HL-60 (cell line): Measurements from ENCODE around the gene MARCHF2.
"Not testable (repeated sequence)": the region's sequence is repeated elsewhere in the genome, so short reads cannot be mapped to it uniquely, and the experiment has no call there.

Source experiments
- DNase-seq, 2 experiments: peaks; one replicate each; pipeline ENCODE4 v3.0.0-alpha.2; 2010 to 2020; ENCODE audit warnings: low read depth in 1 of 2, low spot score in 1 of 2
- H3K27ac ChIP-seq: fragments of 250-450 bp; sonication (Bioruptor Pico); replicated peaks from 2 replicates; pipeline ENCODE4 v1.5.1; 2020; ENCODE audit warnings: mild to moderate bottlenecking, moderate library complexity
- H3K27me3 ChIP-seq: fragments of 250-450 bp; sonication (Bioruptor Pico); 2 replicates; pipeline ENCODE4 v1.5.1; 2021; ENCODE audit warnings: mild to moderate bottlenecking, moderate library complexity; ENCODE audit not compliant: insufficient read depth, poor library complexity, severe bottlenecking
- H3K4me3 ChIP-seq: replicated peaks from 2 replicates; pipeline ENCODE4 v1.5.1; 2011; ENCODE audit warnings: mild to moderate bottlenecking, control low read depth, low read length; ENCODE audit not compliant: insufficient read depth
- GABPA ChIP-seq: IDR thresholded peaks from 2 replicates; pipeline ENCODE4 v1.6.1; 2012; ENCODE audit warnings: low read depth
- POLR2AphosphoS5 ChIP-seq: IDR thresholded peaks from 2 replicates; pipeline ENCODE4 v1.6.1; 2012; ENCODE audit warnings: low read depth
- REST ChIP-seq: IDR thresholded peaks from 2 replicates; pipeline ENCODE4 v1.6.1; 2012; ENCODE audit warnings: low read depth; ENCODE audit not compliant: insufficient replicate concordance
- SPI1 ChIP-seq: IDR thresholded peaks from 2 replicates; pipeline ENCODE4 v1.6.1; 2012; ENCODE audit warnings: low read depth, mild to moderate bottlenecking, borderline replicate concordance
- TF ChIP-seq, protein P1 (sequence below): IDR thresholded peaks from one replicate; pipeline ENCODE4 v1.5.1; 2011; ENCODE audit warnings: low read length, control low read depth, inconsistent platforms; ENCODE audit not compliant: insufficient read depth

Gene MARCHF2

GRCh38 chr19:8416796-8417195, 3.7 kb downstream of the MARCHF2 start:
- H3K4me3 ChIP-seq: no peak overlapping the region
- no peaks in the 10 kb centered on the region for H3K27me3 ChIP-seq
- TF ChIP-seq GABPA: no peak
- H3K27ac ChIP-seq: no peak overlapping the region
- no peak for DNase-seq

- Histone ChIP-seq H3K27ac (no peak overlapping the region), H3K4me3 (no peak overlapping the region), H3K27me3 (no peaks in the 10 kb centered on the region)
- TF ChIP-seq REST: no peak
- no peak for TF ChIP-seq POLR2AphosphoS5
- no peak for TF ChIP-seq GABPA
- TF ChIP-seq, protein P1, sequence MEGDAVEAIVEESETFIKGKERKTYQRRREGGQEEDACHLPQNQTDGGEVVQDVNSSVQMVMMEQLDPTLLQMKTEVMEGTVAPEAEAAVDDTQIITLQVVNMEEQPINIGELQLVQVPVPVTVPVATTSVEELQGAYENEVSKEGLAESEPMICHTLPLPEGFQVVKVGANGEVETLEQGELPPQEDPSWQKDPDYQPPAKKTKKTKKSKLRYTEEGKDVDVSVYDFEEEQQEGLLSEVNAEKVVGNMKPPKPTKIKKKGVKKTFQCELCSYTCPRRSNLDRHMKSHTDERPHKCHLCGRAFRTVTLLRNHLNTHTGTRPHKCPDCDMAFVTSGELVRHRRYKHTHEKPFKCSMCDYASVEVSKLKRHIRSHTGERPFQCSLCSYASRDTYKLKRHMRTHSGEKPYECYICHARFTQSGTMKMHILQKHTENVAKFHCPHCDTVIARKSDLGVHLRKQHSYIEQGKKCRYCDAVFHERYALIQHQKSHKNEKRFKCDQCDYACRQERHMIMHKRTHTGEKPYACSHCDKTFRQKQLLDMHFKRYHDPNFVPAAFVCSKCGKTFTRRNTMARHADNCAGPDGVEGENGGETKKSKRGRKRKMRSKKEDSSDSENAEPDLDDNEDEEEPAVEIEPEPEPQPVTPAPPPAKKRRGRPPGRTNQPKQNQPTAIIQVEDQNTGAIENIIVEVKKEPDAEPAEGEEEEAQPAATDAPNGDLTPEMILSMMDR: no peak
- TF ChIP-seq SPI1: no peak
- no peak for DNase-seq
Measured at GRCh38 chr19:8421484-8422461, 8.7 kb downstream of the MARCHF2 start.

- peak; percentile 76 to 81 for DNase-seq
Measured at GRCh38 chr19:8423817-8424223, 10.7 kb downstream of the MARCHF2 start.

GRCh38 chr19:8425331-8425730, 12.2 kb downstream of the MARCHF2 start:
- H3K27me3 ChIP-seq, H3K27ac ChIP-seq, DNase-seq, H3K4me3 ChIP-seq: not testable (repeated sequence)

More at GRCh38 chr19:8423817-8424223, 10.7 kb downstream of the MARCHF2 start:
- TF ChIP-seq, protein P1: no peak
- no peak for TF ChIP-seq REST
- TF ChIP-seq SPI1: no peak
- no peak for TF ChIP-seq POLR2AphosphoS5
- no peak for TF ChIP-seq GABPA
- no peak overlapping the region; the same call in 1 of the 2 replicates for H3K4me3 ChIP-seq
- no peaks in the 10 kb centered on the region for H3K27me3 ChIP-seq
- H3K27ac ChIP-seq: peak overlapping the region; percentile 61

DNA sequence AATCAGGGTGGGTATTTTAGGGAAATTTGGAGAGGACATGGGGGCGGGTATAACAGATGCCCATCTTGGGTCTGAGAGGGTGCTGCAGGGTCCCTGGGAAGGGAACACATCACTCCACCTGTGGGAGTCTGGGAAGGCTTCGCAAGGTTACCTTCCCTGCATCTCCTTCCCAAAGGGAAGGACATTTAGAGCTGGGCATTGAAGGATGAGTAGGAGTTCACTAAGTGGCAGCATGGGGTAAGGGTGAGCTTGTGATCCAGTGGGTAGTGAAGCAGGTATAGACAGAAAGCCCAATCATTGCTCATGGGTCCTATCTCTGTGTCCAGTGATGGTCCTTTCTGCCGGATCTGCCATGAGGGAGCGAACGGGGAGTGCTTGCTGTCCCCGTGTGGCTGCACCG, 13.2 kb downstream of the MARCHF2 start:
- no peak for TF ChIP-seq POLR2AphosphoS5
- TF ChIP-seq, protein P1: no peak
- TF ChIP-seq GABPA: no peak
- TF ChIP-seq REST: no peak
- TF ChIP-seq SPI1: no peak
- H3K4me3 ChIP-seq: no peak overlapping the region
- no peak for DNase-seq
- H3K27me3 ChIP-seq: no peaks in the 10 kb centered on the region
- no peak overlapping the region for H3K27ac ChIP-seq
